ENCODE results near the gene STXBP6.

GRCh38 chr14:25090716-25091454, 40.9 kb upstream of the STXBP6 start:
- TF ChIP-seq CTCF (IDR thresholded peaks at IDR 0.05) (no peak), POLR2A (IDR thresholded peaks at IDR 0.05) (no peak), POLR2AphosphoS5 (IDR thresholded peaks at IDR 0.05) (no peak)
